Panc1 (cell line): ENCODE results near the gene PAX5. TPM values are rescaled to one million over a fixed set of nuclear protein-coding genes. Genes with fewer than 3 reads are reported as not detected.
A peak's percentile ranks its signal among the peaks of the same experiment; 100 is the strongest.

Experiments used
- ATAC-seq: fragments of 200-7000 bp; cut with Tn5 transposase; 2 replicates; pipeline ENCODE4 v1.9.1; 2020; ENCODE audit warnings: mild to moderate bottlenecking, moderate library complexity
- BruUV-seq: library from RNA; stranded (reverse); fragments of 400-500 nt; replicated peaks from 2 replicates; lab custom pipeline; 2021; lab: Mats Ljungman, UMichigan
- CTCF ChIA-PET: fragments of 300-600 bp; sonication (Branson Sonifier 250); formaldehyde crosslinking; loops from one replicate; lab custom pipeline; 2022; ENCODE audit warnings: antibody characterized with exemption; lab: Charles Lee
- POLR2A ChIA-PET: fragments of 300-600 bp; sonication (Branson Sonifier 250); formaldehyde crosslinking; loops from one replicate; lab custom pipeline; 2022; ENCODE audit warnings: antibody characterized with exemption; lab: Charles Lee
- DNase-seq: peaks from one replicate; pipeline ENCODE4 v3.0.0-alpha.2; 2010; ENCODE audit warnings: low read depth, low spot score
- H3K27ac ChIP-seq: 2 replicates; pipeline ENCODE4 v1.5.1; 2011; ENCODE audit warnings: mild to moderate bottlenecking, low read length, inconsistent platforms
- H3K27me3 ChIP-seq: fragments of 200-500 bp; sonication (Bioruptor generic); 2 replicates; pipeline ENCODE4 v1.6.0; 2014; ENCODE audit warnings: low read length, inconsistent platforms; ENCODE audit not compliant: control insufficient read depth, insufficient read depth
- H3K36me3 ChIP-seq: fragments of 200-500 bp; sonication (Bioruptor generic); 2 replicates; pipeline ENCODE4 v1.5.1; 2014; ENCODE audit warnings: inconsistent platforms, mild to moderate bottlenecking, low read length, moderate library complexity; ENCODE audit not compliant: control insufficient read depth, insufficient read depth
- H3K4me1 ChIP-seq: 2 replicates; pipeline ENCODE4 v1.5.1; 2011; ENCODE audit warnings: inconsistent platforms, mild to moderate bottlenecking, low read length, moderate library complexity; ENCODE audit not compliant: control insufficient read depth, insufficient read depth
- H3K4me3 ChIP-seq, 2 experiments: 2 replicates each; pipeline ENCODE4 v1.5.1; 2011 to 2012; ENCODE audit warnings: low read depth in 2 of 2, low read length in 2 of 2, mild to moderate bottlenecking in 2 of 2, inconsistent platforms in 1 of 2, moderate library complexity in 1 of 2
- H3K9me3 ChIP-seq: fragments of 200-500 bp; sonication (Bioruptor generic); 2 replicates; pipeline ENCODE4 v1.5.1; 2014; ENCODE audit warnings: low read depth, mild to moderate bottlenecking, inconsistent platforms, low read length, moderate library complexity; ENCODE audit not compliant: control insufficient read depth, insufficient read depth
- POLR2AphosphoS5 ChIP-seq: IDR thresholded peaks from 2 replicates; pipeline ENCODE4 v1.6.1; 2012; ENCODE audit warnings: mild to moderate bottlenecking, low read depth, low read length, moderate library complexity
- REST ChIP-seq, 2 experiments: IDR thresholded peaks; 2 replicates each; pipeline ENCODE4 v1.6.1; 2011 to 2012; ENCODE audit warnings: low read depth in 2 of 2, control low read depth in 1 of 2, low read length in 1 of 2, mild to moderate bottlenecking in 1 of 2, moderate library complexity in 1 of 2; ENCODE audit not compliant: insufficient read depth in 1 of 2
- SIN3A ChIP-seq: IDR thresholded peaks from 2 replicates; pipeline ENCODE4 v1.6.1; 2012; ENCODE audit warnings: low read depth, mild to moderate bottlenecking, low read length, moderate library complexity, borderline replicate concordance; ENCODE audit not compliant: insufficient read depth
- TCF7L2 ChIP-seq: IDR thresholded peaks from 2 replicates; pipeline ENCODE4 v1.6.1; 2011; ENCODE audit warnings: mild to moderate bottlenecking, low read depth, low read length, inconsistent platforms
- in situ Hi-C: cut with HindIII; loops from 2 replicates; pipeline ENCODE4 v1.10.0; 2016; ENCODE audit warnings: low sequenced_read_pairs, low pct_unique_long_range_greater_than_20kb
- intact Hi-C: fragments of 100-400 bp; cut with micrococcal nuclease; formaldehyde crosslinking; loops from one replicate; pipeline ENCODE4 v1.10.0; 2022; ENCODE audit not compliant: unreplicated experiment
- total RNA-seq: library from RNA; stranded (reverse); gene quantifications from one replicate; pipeline ENCODE4 v1.2.1, GENCODE V29; 2021; ENCODE audit not compliant: unreplicated experiment
- TF ChIP-seq, protein P1 (sequence below): fragments of 450-650 bp; IDR thresholded peaks from 2 replicates; pipeline ENCODE4 v1.5.1; 2017; ENCODE audit warnings: mild to moderate bottlenecking

The PAX5 gene
- total RNA-seq, 1 experiment from 2014 or later, result 0.39 TPM

GRCh38 chr9:36974731-36975130, 59.3 kb downstream of the PAX5 start:
- no peaks in the 10 kb centered on the region for H3K9me3 ChIP-seq
- ATAC-seq, result peak; percentile 81
- in situ Hi-C loops, result no loop called here
- ChIA-PET CTCF (interaction anchor here (0.6 to 2.9 kb wide), 6 partner anchors 61 to 246 kb away, joined by 3 to 35 read pairs (median 3); no protein-coding TSS in a partner anchor), POLR2A (interaction anchor here (0.7 kb wide), 2 partner anchors 106 to 129 kb away, joined by 4 to 5 read pairs; no protein-coding TSS in a partner anchor)
- intact Hi-C loops, result loop anchor here (2.0 to 5.0 kb wide), 2 partner anchors 50 to 102 kb away; no protein-coding TSS in a partner anchor
- no peaks in the 10 kb centered on the region for H3K36me3 ChIP-seq
- no TSS peak for BruUV-seq
- H3K27ac ChIP-seq, result no peak overlapping the region
- TF ChIP-seq, protein P1, sequence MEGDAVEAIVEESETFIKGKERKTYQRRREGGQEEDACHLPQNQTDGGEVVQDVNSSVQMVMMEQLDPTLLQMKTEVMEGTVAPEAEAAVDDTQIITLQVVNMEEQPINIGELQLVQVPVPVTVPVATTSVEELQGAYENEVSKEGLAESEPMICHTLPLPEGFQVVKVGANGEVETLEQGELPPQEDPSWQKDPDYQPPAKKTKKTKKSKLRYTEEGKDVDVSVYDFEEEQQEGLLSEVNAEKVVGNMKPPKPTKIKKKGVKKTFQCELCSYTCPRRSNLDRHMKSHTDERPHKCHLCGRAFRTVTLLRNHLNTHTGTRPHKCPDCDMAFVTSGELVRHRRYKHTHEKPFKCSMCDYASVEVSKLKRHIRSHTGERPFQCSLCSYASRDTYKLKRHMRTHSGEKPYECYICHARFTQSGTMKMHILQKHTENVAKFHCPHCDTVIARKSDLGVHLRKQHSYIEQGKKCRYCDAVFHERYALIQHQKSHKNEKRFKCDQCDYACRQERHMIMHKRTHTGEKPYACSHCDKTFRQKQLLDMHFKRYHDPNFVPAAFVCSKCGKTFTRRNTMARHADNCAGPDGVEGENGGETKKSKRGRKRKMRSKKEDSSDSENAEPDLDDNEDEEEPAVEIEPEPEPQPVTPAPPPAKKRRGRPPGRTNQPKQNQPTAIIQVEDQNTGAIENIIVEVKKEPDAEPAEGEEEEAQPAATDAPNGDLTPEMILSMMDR, result no peak
- no peak for TF ChIP-seq TCF7L2
- 0 out of 4 replicates have a peak, but pooled peaks of 1 of the 2 experiments have one; percentile 57 for TF ChIP-seq REST (IDR thresholded peaks at IDR 0.05; ENCODE audit: insufficient read depth in 1 of 2, low read depth in 2 of 2, low read length in 1 of 2)
- no peak for TF ChIP-seq SIN3A
- no peak for TF ChIP-seq POLR2AphosphoS5
- no peaks in the 10 kb centered on the region for H3K4me1 ChIP-seq
- H3K27me3 ChIP-seq, result no peaks in the 10 kb centered on the region
- no peak overlapping the region for H3K4me3 ChIP-seq
- DNase-seq, result no peak

DNA sequence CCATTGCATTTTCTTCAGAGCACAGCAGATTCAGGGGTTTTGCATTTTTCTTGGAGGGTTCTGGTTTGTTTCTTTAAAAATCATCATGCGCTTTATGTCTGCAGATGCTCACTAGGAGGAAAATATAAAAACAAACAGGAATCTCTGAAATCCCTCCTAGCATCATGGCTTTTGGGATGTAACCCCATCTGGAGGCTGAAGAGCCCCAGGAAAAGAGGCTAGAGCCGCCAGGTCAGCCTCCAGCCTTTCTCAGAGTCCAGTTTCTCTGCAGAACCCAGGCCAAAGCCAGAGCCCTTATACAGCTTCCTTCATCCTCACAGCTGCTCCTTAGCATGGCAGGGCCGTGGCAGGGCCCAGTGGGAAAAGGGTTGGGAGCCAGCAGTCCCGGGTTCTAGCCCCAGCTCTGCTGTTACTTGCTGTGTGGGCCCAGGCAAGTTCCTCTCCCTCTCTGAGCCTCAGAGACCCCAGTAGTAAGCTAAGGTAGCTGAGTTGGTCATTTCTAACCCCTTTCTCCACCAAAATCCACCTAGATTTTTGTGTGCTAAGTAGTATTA, 62.1 kb downstream of the PAX5 start:
- TF ChIP-seq TCF7L2 (no peak), SIN3A (no peak), POLR2AphosphoS5 (no peak), REST (IDR thresholded peaks at IDR 0.05; ENCODE audit: insufficient read depth in 1 of 2, low read depth in 2 of 2, low read length in 1 of 2) (no peak)
- TF ChIP-seq, protein P1, result no peak
- ATAC-seq, result peak; percentile 13; the same call in 1 of the 2 replicates

More for the DNA sequence above, 62.1 kb downstream of the PAX5 start:
- Histone ChIP-seq H3K27ac (no peak overlapping the region), H3K27me3 (no peaks in the 10 kb centered on the region), H3K9me3 (no peaks in the 10 kb centered on the region), H3K4me3 (no peak overlapping the region), H3K36me3 (no peaks in the 10 kb centered on the region), H3K4me1 (no peaks in the 10 kb centered on the region)
- intact Hi-C loops, result no loop called here
- ChIA-PET POLR2A (no interaction called here), CTCF (interaction anchor here (2.1 kb wide), 1 partner anchor 99 kb away, joined by 5 read pairs; no protein-coding TSS in a partner anchor)
- no TSS peak for BruUV-seq
- in situ Hi-C loops, result no loop called here
- DNase-seq, result no peak
